HUES64 (cell line): Measurements from ENCODE around the gene CENPF.

Source experiments
- H3K27ac ChIP-seq: 2 replicates; pipeline ENCODE4 v1.7.0; 2013; ENCODE audit warnings: low read depth, low read length, inconsistent platforms
- H3K27me3 ChIP-seq: 2 replicates; pipeline ENCODE4 v1.6.1; 2013; ENCODE audit warnings: mild to moderate bottlenecking, low read length; ENCODE audit not compliant: insufficient read depth
- H3K36me3 ChIP-seq: 2 replicates; pipeline ENCODE4 v1.6.1; 2013; ENCODE audit warnings: mild to moderate bottlenecking, low read length; ENCODE audit not compliant: insufficient read depth
- H3K4me1 ChIP-seq: 2 replicates; pipeline ENCODE4 v1.6.1; 2013; ENCODE audit warnings: mild to moderate bottlenecking, low read length, moderate library complexity; ENCODE audit not compliant: insufficient read depth
- H3K4me3 ChIP-seq: 2 replicates; pipeline ENCODE4 v1.5.1; 2013; ENCODE audit warnings: mild to moderate bottlenecking, low read length, moderate library complexity
- H3K9ac ChIP-seq: 2 replicates; pipeline ENCODE4 v1.6.1; 2013; ENCODE audit warnings: mild to moderate bottlenecking, low read depth, low read length
- H3K9me3 ChIP-seq: 2 replicates; pipeline ENCODE4 v1.6.1; 2013; ENCODE audit warnings: low read depth, low read length; ENCODE audit not compliant: insufficient read depth
- WGBS: fragments of 150-250, 120-280 bp; methylation state at CpG from one replicate; pipeline ENCODE4 v1.1.7; 2013; ENCODE audit warnings: missing lambda C conversion rate; 5-methylcytosine and 5-hydroxymethylcytosine counted together

CENPF gene

DNA sequence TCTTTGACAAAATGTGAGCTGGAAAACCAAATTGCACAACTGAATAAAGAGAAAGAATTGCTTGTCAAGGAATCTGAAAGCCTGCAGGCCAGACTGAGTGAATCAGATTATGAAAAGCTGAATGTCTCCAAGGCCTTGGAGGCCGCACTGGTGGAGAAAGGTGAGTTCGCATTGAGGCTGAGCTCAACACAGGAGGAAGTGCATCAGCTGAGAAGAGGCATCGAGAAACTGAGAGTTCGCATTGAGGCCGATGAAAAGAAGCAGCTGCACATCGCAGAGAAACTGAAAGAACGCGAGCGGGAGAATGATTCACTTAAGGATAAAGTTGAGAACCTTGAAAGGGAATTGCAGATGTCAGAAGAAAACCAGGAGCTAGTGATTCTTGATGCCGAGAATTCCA lies 42.7 kb downstream of the CENPF start:
- H3K27ac ChIP-seq = no peak overlapping the region
- no peaks in the 10 kb centered on the region for H3K4me1 ChIP-seq
- H3K36me3 ChIP-seq = peaks cover 100% of the 10 kb centered on the region
- 95% methylated on average over 10 of the region's 10 CpGs for WGBS
- no peak overlapping the region for H3K4me3 ChIP-seq
- H3K9ac ChIP-seq = no peak overlapping the region
- no peaks in the 10 kb centered on the region for H3K9me3 ChIP-seq
- no peaks in the 10 kb centered on the region for H3K27me3 ChIP-seq

- no peaks in the 10 kb centered on the region for H3K27me3 ChIP-seq
- peaks cover 97% of the 10 kb centered on the region for H3K36me3 ChIP-seq
- WGBS = 99% methylated on average over 3 of the region's 3 CpGs
- no peak overlapping the region for H3K27ac ChIP-seq
- no peak overlapping the region for H3K9ac ChIP-seq
- no peak overlapping the region for H3K4me3 ChIP-seq
- no peaks in the 10 kb centered on the region for H3K4me1 ChIP-seq
- no peaks in the 10 kb centered on the region for H3K9me3 ChIP-seq
These were observed 45.8 kb downstream of the CENPF start for GRCh38 chr1:214648801-214649200.

DNA sequence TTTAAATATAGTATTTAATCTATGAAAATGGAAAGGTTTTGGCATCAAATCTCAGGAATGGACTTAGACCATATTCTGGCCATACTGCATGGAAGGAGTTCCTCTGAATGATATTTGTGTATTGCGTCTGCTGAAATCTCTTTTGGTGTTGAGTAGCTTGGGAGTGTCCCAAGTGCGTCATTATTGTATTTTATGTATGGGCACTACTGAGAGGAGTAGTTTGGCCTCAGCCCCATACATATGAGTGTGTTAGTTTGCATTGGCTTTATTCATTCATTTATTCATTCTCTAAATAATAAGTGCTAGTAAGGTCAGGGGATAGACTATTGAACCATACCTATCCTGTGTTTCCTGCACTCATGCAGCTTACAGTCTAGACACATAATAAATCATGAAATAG lies 46.6 kb downstream of the CENPF start:
- no peaks in the 10 kb centered on the region for H3K27me3 ChIP-seq
- peaks cover 97% of the 10 kb centered on the region for H3K36me3 ChIP-seq
- WGBS = 94% methylated on average over 2 of the region's 2 CpGs
- no peak overlapping the region for H3K9ac ChIP-seq
- no peak overlapping the region for H3K4me3 ChIP-seq
- no peak overlapping the region for H3K27ac ChIP-seq
- no peaks in the 10 kb centered on the region for H3K9me3 ChIP-seq
- no peaks in the 10 kb centered on the region for H3K4me1 ChIP-seq

- WGBS = 96% methylated on average over 4 of the region's 4 CpGs
- Histone ChIP-seq H3K27me3 (no peaks in the 10 kb centered on the region), H3K9me3 (no peaks in the 10 kb centered on the region), H3K4me3 (no peak overlapping the region), H3K36me3 (peaks cover 97% of the 10 kb centered on the region), H3K27ac (no peak overlapping the region), H3K4me1 (no peaks in the 10 kb centered on the region), H3K9ac (no peak overlapping the region)
These were observed 47.7 kb downstream of the CENPF start for GRCh38 chr1:214650664-214651063.

- no peak overlapping the region for H3K27ac ChIP-seq
- H3K36me3 ChIP-seq = peaks cover 99% of the 10 kb centered on the region
- no peaks in the 10 kb centered on the region for H3K4me1 ChIP-seq
- no peaks in the 10 kb centered on the region for H3K27me3 ChIP-seq
- H3K9ac ChIP-seq = no peak overlapping the region
- no peaks in the 10 kb centered on the region for H3K9me3 ChIP-seq
- WGBS = 97% methylated on average over 2 of the region's 2 CpGs
- no peak overlapping the region for H3K4me3 ChIP-seq
These were observed 54.3 kb downstream of the CENPF start for GRCh38 chr1:214657299-214657698.

- Histone ChIP-seq H3K36me3 (peaks cover 100% of the 10 kb centered on the region), H3K4me1 (no peaks in the 10 kb centered on the region), H3K9ac (no peak overlapping the region), H3K27me3 (no peaks in the 10 kb centered on the region), H3K27ac (no peak overlapping the region), H3K4me3 (no peak overlapping the region), H3K9me3 (no peaks in the 10 kb centered on the region)
- 86% methylated on average over 1 of the region's 1 CpG for WGBS
These were observed 55.2 kb downstream of the CENPF start for GRCh38 chr1:214658175-214658574.

DNA sequence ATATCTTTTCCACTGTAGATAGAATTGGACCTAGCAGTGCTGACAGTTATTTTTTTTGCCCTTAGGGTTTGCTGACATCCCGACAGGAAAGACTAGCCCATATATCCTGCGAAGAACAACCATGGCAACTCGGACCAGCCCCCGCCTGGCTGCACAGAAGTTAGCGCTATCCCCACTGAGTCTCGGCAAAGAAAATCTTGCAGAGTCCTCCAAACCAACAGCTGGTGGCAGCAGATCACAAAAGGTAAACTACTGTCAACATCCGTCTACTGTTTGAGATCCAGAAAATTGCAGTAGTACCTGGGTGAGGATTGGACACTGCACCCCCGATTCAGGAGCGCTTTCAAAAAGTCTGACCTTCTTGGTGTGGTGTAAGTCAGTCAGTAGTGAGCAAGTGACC lies 55.8 kb downstream of the CENPF start:
- no peak overlapping the region for H3K9ac ChIP-seq
- H3K36me3 ChIP-seq = peaks cover 100% of the 10 kb centered on the region
- no peak overlapping the region for H3K4me3 ChIP-seq
- H3K4me1 ChIP-seq = no peaks in the 10 kb centered on the region
- H3K27ac ChIP-seq = no peak overlapping the region
- no peaks in the 10 kb centered on the region for H3K27me3 ChIP-seq
- no peaks in the 10 kb centered on the region for H3K9me3 ChIP-seq
- WGBS = 96% methylated on average over 9 of the region's 9 CpGs

DNA sequence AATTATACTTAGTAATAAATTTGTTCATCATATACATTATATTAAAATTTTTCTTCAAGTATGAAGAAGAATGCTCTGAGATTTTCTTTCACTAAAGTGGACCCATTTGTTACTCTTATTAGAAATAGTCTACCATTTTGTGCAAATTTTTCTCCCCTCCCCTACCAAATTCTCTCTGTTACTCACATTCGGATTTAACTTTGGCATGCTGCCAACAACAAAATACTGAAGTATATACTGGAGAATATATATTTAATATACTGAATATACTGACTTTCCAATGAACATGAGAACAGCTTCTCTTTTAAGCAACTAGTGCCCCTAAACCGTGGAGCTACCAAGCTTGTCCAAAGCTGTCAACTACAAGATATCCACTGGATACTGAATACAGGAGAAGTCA lies 57.2 kb downstream of the CENPF start:
- Histone ChIP-seq H3K9ac (no peak overlapping the region), H3K9me3 (no peaks in the 10 kb centered on the region), H3K4me1 (no peaks in the 10 kb centered on the region), H3K27ac (no peak overlapping the region), H3K4me3 (no peak overlapping the region), H3K36me3 (peaks cover 100% of the 10 kb centered on the region), H3K27me3 (no peaks in the 10 kb centered on the region)
- WGBS = 97% methylated on average over 1 of the region's 2 CpGs

DNA sequence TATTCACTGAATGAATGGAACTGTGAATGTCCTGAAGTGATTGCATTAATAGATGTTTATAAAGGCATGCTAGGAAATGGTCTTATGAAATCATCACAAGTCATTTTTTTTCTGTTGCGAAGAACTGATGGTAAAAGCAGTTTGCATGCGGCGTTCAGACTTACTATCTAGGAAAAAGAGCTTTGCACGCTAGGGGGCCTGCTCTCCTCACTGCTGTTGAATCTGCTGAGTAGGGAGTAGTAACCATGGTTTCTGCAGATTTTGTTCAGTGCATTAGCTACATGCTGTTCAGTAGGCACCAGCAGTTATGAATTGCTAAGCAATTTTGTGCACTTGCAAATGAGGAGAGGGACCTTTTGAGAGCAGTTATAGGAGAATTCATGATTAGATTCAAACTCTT lies 57.9 kb downstream of the CENPF start:
- Histone ChIP-seq H3K9me3 (no peaks in the 10 kb centered on the region), H3K36me3 (peaks cover 100% of the 10 kb centered on the region), H3K27ac (no peak overlapping the region), H3K9ac (no peak overlapping the region), H3K4me3 (no peak overlapping the region), H3K4me1 (no peaks in the 10 kb centered on the region), H3K27me3 (no peaks in the 10 kb centered on the region)
- WGBS = 88% methylated on average over 4 of the region's 4 CpGs

DNA sequence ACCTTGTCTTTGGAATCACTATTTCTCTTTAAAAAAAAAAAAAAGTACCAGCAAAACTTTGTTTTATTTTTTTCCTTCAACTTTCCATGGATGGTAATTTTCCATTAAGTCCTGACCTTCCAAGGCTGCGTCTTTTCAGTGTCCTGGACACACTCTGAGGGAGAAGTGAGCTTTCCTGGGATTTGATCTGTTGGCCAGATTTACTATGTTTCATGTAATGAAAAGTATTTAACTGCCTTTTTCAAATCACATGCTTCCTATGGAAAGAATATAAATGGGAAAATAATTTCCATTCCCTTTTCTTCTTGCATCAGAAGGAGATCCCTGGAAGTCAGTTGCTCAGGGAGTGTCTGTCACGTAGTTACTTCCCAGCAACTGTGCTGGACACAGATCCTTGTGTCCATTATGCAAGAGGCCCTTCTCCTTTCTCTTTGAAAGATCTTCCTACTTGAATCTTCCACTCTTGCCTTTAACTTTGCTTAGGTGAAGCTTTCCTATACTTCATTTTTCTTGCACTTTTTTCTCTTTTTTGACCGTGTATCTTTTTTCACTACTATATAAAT lies 59.3 kb downstream of the CENPF start:
- Histone ChIP-seq H3K4me1 (no peaks in the 10 kb centered on the region), H3K27ac (no peak overlapping the region), H3K4me3 (no peak overlapping the region), H3K9me3 (no peaks in the 10 kb centered on the region), H3K9ac (no peak overlapping the region), H3K36me3 (peaks cover 100% of the 10 kb centered on the region), H3K27me3 (no peaks in the 10 kb centered on the region)
- WGBS = 98% methylated on average over 3 of the region's 3 CpGs

DNA sequence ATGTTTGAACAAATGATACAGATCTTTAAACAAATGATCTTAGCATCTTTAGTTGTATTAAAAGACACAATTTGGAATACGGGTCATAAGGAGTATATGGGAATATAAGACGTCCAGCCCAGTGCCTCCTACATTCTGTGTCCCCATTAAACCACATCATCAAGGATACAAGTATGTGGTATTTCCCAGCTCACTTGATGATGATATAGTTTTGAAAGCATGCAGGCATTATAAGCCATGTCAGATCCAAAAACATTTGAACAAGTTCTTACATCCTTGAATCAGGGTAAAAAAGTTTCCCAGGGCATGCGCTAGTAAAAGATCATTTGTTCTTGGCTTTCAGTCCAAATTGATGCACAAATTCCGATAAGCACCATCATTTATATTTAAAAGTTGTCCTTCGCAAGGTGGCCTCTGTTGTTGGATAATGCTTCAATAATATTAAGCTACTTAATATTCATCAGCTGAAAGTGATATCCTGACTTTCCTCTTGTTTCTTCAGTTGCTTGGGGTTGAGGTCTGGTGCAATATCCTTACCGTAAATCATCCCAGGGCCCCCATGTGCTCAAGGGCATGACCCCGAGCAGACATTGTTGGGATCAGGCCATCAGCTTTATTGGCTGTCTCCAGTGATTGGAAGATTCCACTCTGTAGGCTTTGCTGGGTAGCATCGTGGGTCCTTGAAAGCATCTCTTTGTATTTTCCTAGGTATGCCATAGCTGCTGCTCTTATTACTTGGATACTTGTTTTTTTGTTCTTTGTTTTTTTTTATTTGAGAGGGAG lies 61.8 kb downstream of the CENPF start:
- WGBS = 91% methylated on average over 7 of the region's 8 CpGs
- Histone ChIP-seq H3K9ac (no peak overlapping the region), H3K27me3 (no peaks in the 10 kb centered on the region), H3K4me3 (no peak overlapping the region), H3K4me1 (no peaks in the 10 kb centered on the region), H3K9me3 (no peaks in the 10 kb centered on the region), H3K36me3 (peaks cover 98% of the 10 kb centered on the region), H3K27ac (no peak overlapping the region)
